HG03139 (cell line): ENCODE data around the gene ATP4A.
A peak's percentile ranks its signal among the peaks of the same experiment; 100 is the strongest.
"Not testable (repeated sequence)": the region's sequence is repeated elsewhere in the genome, so short reads cannot be mapped to it uniquely, and the experiment has no call there.

ENCODE experiments used
- ATAC-seq: cut with Tn5 transposase; IDR thresholded peaks from one replicate; pipeline ENCODE4 v1.9.1; 2021; ENCODE audit not compliant: unreplicated experiment

The ATP4A gene

DNA sequence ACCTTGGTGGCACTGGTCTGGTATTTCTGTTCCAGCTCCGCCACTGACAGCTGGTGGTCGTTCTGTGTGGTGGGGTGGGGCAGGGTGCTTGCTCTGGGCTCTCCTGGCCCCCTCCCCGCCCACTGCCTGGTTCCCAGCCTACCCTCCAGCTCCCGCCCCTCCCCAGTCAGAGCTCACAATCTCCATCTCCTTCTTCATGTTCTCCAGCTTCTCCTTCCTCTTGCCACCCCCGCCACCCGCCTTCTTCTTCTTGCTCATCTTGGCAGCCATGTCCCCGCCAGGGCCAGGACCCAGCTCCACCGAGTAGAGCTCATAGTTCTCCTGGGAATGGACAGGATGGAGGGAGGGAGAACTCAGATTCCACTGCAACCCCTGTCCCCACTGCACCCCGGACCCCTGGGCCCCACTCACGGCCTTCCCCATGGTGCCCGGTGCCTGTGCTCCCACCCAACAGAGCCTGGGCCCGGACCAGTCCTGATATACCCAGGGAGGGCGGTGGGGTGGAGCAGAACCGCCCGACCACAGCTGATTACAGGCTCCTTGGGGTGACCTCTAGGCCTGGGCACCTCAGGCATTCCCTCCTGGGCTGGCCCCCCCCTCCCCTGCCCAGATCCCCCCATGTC lies at the start of gene ATP4A:
Gene ATP4A, minus strand, starts transcription at position 452 of the 623 bp plus-strand sequence. Its CDS starts 29 bp downstream, at position 423.
- no peak for ATAC-seq

DNA sequence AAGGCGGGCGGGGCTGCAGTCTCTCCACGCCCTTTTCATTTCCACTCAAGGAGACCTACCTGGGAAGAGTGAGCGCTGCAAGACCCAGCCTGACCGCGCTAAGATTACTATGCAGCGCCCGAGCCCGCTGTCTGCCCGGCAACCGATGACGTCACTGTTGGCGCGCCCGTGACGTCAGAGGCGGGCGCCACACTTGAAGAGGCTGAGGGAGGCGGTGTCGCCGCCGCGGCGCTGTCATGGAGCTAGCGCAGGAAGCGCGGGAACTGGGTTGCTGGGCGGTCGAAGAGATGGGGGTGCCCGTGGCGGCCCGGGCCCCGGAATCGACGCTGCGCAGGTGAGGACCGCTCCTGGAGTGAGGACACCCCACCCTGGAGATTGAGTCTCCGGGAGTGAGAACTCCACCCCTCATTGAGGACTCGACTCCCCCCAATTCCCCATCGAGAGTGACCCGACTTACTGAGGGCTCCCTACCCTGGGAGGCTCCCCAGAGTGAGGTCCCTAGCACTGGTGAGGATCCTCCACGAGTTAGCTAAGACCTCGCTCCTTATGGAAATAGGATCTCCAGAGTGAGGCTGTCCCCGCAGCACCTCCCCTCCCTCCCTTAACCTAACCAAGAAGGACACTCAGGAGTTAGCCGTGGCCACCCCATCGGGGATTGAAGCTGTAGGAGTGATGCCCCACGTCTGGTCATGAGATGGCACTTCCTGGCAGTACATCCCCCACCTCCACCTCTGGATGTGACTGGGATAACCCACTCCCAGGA lies 49.3 kb upstream of the ATP4A start, which contains the start of gene HAUS5:
Gene HAUS5, plus strand, starts transcription at position 177 of the 763 bp plus-strand sequence. Its CDS starts 60 bp downstream, at position 237.
- ATAC-seq = peak; percentile 56

DNA sequence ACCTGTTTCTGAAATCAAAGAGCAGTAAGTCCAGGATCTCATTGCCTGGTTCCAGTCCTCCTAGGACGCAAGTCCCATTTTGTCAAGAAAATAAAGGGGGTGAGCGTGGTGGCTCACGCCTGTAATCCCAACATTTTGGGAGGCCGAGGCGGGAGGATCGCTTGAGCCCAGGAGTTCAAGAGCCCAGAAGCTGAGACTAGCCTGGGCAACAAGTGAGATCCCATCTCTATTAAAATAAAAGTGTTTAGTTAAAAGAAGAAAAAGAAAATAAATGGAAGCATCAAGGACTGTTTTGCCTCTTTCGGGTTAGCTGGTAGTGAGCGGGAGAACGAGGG lies 48.7 kb upstream of the ATP4A start:
- no peak for ATAC-seq

DNA sequence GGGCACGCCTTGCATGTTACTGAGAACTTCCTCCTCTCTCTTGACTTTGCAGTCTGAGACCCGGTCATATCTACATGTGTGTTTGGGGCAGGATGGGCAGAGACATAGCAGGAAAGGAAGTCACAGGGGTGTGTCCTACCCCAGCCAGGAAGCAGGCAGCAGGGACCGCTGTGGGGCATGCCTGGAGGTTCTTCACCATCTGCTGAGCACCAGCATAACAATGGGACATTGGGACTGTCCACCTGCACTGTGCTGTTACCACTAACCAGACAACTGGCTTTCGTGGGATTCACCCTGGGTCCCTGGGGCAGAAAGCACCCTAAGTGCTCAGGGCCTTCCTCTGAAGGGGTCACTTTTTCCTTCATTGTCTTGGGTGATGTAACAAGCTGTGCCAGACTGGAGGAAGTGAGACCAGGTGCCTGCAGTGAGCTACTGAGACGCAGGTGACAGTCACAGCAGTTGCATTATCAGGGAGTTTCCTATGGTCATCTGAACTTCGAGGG lies 46.4 kb upstream of the ATP4A start:
- ATAC-seq = no peak

DNA sequence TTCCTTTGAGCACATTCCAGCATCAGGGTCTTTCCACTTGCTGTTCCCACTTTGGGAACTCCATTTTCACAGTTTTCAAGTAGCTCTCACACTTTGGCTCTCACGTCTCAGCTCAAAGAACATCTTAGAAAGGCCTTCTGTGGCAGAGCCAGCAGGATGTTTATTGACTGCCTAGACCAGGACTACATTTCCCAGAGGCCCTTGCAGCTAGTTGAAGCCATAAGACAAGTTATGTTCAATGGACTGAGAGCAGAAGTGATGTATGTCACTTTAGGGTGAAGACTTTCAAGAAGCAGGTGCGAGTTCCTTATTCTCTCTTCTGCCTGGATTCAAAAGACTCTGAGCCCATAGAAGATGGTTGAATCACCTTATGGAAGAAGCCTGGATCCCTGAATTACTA lies 44.8 kb upstream of the ATP4A start:
- no peak for ATAC-seq

DNA sequence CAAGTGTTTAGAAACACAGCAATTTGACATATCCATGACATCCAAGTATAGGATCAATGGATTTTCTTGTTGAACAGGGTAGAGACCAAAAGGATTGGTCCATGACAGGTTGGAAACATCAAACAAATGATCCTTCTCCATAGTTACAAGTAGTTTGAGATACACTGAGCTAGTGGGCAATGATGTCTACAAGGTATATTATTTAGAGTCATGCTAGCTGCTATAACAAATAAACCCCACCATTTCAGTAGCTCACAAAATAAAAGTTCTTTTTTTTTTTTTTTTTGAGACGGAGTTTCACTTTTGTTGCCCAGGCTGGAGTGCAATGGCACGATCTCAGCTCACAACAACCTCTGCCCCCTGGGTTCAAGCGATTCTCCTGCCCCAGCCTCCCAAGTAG lies 44.2 kb upstream of the ATP4A start:
- ATAC-seq = no peak

DNA sequence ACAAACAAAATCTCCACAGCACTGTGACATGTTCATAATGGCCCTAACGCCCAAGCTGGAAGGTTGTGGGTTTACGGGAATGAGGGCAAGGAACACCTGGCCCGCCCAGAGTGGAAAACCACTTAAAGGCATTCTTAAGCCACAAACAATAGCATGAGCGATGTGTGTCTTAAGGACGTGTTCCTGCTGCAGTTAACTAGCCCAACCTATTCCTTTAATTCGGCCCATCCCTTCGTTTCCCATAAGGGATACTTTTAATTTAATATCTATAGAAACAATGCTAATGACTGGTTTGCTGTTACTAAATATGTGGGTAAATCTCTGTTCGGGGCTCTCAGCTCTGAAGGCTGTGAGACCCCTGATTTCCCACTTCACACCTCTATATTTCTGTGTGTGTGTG lies 43.7 kb upstream of the ATP4A start:
- not testable (repeated sequence) for ATAC-seq

DNA sequence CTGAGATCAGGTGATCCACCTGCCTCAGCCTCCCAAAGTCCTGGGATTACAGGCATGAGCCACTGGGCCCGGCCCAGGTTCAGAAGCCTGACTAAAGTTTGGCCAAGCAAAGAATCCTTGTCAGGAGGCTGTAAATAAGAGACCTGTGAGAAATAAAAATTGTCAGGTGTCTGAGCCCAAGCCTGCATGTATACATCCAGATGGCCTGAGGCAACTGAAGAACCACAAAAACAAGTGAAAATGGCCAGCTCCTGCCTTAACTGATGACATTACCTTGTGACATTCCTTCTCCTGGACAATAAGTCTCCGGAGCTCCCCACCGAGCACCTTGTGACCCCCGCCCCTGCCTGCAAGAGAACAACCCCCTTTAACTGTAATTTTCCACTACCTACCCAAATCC lies 41.0 kb upstream of the ATP4A start:
- not testable (repeated sequence) for ATAC-seq

DNA sequence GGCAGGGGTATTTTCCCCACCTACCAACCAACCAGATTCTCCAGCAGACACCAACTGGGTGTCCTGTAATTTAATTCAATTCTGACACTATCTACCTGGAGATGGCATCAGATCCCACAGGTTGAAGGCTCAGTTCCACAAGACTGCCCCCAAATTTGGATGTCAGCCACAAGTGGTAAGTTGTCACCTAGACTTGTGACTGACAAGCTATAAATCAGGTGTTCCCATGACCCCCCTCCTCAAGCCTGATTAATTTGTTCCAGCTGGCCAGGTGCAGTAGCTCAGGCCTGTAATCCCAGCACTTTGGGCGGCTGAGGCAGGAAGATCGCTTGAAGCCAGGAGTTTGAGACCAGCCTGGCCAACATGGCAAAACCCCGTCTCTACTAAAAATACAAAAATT lies 38.5 kb upstream of the ATP4A start:
- no peak for ATAC-seq

DNA sequence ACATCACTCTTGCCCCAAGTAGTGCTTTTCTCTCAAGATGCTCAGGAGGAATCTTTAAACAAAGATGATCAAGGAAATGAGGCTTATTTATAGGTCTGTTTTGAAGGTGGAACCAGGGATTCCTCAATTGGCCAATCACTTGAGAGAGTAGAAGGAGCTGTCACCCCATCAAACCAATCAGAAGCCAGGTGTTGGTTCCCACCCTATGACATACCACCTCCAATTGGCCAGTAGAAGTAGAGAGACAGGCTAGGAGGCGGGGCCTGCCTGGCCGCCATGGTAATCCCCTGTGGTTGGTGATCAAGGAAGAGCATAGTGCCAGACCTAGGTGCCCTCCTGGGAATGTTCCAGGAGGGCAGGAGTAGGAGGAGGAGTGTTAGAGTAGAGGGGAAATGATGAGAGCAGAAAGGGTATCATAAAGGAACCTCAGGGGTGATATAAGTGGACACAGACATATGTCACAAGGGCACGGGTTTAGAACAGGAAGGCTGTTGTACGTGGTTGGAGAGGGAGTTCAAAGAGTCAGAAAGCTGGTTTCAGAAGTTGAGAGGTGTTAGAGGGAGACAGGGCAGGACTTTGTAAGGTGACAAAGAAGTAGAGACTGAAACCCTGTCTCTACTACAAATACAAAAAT lies 33.0 kb upstream of the ATP4A start:
- no peak for ATAC-seq

DNA sequence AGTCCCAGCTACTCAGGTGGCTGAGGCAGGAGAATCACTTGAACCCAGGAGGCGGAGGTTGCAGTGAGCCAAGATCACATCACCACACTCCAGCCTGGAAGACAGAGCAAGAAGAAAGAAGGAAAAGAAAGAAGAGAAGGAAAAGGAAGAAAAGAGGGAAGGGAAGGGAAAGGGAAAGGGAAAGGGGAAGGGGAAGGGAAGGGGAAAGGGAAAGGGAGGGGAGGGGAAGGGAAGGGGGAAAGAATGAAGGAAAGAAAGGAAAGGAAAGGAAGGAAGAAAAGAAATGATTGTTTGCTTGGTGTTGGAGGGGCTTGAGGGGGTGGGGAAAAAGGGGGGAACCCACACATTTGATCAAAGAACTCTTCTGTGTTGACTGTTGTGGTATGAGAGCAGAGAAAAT lies 32.5 kb upstream of the ATP4A start:
- no peak for ATAC-seq

DNA sequence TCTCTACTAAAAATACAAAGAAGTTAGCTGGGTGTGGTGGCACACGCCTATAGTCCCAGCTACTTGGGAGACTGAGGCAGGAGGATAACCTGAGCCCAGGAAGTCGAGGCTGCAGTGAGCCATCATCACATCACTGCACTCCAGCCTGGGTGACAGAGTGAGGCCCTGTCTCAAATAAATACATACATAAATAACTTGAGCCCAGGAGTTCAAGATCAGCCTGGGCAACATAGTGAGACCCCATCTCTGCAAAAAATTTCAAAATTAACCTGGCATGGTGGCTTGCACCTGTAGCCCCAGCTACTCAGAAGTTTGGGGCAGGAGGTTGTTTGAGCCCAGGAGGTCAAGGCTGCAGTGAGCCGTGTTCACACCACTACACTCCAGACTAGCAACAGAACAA lies 31.6 kb upstream of the ATP4A start:
- not testable (repeated sequence) for ATAC-seq

DNA sequence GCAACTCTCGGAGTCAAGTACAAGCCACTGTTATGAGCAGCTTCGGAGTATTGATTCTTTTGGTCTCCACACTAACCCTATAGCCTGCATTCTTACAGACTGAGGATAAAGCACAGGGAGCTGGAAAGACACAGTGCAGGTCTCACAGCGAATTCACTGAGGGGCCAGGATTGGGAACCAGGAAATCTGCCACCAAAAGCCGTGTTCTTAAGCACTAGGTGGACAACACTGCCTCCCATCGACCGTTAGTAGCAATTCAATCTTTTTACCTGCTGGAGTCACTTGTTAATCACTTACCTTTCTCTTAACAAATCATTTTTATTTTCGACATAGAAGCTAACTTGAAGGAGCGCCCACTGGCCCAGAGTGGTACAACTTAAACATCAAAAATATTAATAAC lies 28.8 kb upstream of the ATP4A start:
- no peak for ATAC-seq

DNA sequence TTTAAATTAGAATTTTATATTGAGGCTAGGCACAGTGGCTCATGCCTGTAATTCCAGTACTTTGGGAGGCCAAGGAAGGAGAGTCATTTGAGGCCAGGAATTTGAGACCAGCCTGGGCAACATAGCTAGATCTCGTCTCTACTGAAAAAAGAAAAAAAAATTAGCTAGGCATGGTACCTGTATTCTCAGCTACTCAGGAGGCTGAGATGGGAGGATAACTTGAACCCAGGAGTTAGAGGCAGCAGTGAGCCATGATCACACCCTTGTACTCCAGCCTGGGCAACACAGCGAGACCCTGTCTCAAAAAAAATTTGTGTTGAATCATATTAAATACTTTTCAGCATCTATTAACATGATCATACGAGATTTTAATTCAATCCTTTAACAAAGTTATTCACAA lies 27.4 kb upstream of the ATP4A start:
- no peak for ATAC-seq

DNA sequence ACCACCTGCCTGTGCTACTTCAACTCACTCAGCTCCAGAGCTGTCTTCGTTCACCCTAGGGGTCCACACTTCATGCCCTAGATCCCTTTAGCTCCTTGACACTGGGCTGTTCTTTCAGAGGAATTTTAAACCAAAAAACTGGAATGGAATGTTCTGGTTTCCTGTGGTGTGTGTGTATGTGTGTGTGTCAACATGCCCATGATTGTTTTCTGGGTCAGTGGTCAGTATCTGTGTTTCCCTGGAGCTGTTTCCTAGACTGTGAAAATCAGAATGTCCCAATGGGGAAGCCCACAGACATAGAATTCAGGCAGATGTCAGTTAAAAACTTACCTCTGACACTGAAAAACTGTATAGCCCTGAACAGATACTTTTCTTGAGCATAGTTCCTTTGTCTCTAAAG lies 23.9 kb upstream of the ATP4A start:
- ATAC-seq = no peak

DNA sequence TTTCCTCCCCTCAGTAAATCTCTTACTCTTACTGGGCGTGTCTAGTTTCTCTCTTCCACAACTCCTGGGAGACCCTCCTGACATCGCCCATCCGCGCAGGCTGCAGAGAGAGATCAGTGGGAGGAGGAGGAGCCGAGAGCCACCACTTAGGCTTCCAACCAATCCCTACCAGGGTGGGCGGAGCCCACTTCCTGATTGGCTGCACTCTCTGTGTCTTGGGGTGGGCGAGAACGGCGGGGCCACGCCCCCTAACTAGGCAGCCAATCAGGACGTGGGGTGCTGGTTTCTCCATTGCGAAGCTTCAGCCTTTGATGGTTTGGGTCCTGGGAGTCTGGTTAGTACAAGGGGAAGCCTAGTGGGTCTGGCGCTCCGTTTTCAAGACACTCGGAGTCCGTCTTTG lies 22.4 kb upstream of the ATP4A start, which contains the start of gene PMIS2:
Gene PMIS2, plus strand, starts transcription at position 326 of the 400 bp plus-strand sequence. CDS start 87 bp downstream, outside the sequence.
- ATAC-seq = no peak

DNA sequence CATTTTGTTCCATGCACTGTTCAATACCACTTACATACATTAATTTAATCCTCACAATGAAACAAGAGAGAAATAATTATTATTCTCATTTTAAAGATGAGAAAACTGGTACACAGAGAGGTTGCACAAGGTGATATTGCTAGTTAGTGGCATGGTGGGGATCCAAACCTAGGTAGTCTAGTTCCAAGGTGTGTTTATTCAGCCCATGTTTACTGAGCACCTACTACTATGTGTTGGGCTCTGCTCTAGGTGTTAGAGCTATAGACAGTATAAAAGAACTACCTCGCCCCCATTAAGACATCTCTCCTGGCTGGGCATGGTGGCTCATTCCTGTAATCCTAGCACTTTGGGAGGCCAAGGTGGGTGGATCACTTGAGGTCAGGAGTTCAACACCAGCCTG lies 19.3 kb upstream of the ATP4A start:
- no peak for ATAC-seq

DNA sequence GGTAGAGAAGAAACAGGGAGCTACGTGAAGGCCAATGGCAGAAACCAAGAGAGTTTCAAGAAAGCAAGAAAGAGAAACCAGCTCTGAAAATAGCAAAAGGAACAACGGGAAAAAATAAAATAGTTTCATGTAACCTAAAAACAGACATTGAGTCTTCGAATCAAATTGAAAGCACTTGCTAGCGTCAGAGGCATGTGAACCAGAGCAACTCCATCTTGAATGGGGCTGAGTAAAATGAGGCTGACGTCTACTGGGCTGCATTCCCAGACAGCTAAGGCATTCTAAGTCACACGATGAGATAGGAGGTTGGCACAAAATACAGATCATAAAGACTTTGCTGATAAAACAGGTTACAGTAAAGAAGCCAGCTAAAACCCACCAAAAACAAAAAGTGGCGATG lies 15.2 kb upstream of the ATP4A start:
- ATAC-seq = no peak

DNA sequence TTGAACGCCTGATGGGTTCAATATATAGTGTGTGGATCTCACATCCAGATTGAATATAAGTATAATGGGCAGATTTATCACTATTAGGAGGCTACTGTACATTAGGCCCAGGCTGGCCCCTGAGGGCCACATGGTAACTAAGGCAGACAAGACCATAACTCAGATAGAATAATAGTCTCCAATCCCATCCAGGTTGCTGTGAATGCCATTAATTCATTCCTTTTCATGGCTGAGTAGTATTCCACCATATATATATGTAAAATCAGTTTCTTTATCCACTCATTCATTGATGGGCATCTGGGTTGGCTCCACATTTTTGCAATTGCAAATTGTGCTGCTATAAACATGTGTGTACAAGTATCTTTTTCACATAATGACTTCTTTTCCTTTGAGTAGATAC lies 14.5 kb upstream of the ATP4A start:
- ATAC-seq = no peak

DNA sequence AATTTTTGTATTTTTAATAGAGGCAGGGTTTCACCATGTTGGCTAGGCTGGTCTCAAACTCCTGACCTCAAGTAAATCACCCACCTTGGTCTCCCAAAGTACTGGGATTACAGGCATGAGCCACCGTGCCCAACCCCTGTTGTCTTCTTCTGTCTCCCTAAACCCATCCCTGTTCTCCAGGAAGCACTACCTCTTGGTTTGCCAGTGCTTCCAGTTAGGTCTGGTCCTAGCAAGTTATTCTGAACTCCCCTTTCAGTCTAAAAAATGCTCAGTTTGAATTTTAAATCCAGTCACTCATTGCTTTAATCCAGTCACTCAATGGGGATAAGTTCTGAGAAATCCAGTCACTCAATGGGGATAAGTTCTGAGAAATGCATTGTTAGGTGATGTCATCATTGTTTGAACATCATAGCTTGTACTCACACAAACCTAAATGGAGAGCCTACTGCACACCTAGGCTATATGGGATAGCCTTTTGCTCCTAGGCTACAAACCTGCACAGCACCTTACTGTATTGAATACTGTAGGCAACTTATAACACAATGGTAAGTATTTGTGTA lies 8.0 kb upstream of the ATP4A start:
- no peak for ATAC-seq

DNA sequence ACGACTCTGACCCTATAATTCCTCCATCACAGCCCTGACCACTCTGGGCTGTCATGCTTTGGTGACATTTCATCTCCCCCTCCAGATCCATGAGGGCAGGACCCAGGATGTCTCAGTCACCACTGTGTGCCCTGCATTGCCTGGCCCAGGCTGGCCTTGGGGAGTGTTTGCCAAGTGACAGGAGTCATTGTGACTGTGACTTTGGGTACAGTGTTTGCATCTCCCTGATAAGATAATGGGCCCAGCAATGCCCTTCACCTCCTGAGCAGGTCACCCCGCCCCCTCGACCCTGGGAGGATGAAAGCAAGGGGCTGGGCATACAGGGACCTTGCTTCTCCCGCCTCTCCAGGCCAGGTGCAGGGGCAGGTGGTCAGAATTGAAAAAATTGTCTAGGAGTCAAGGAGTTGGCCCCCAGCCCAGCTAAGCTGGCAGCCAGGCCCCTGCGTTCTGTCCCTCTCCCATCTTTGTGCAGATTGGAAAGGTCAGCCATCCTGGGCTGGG lies 5.9 kb upstream of the ATP4A start:
- ATAC-seq = no peak
